H9 (cell line): ENCODE data around the gene KIR2DL4. TPM values are rescaled to one million over a fixed set of nuclear protein-coding genes. Genes with fewer than 3 reads are reported as not detected.
"Not testable (repeated sequence)": the region's sequence is repeated elsewhere in the genome, so short reads cannot be mapped to it uniquely, and the experiment has no call there.

Source experiments
- DNase-seq: peaks from one replicate; pipeline ENCODE4 v3.0.0-alpha.2; 2017
- H2AFZ ChIP-seq: one replicate; pipeline ENCODE4 v1.6.1; 2013; ENCODE audit warnings: mild to moderate bottlenecking, low read length, control low read depth, moderate library complexity
- H2AK5ac ChIP-seq: 2 replicates; pipeline ENCODE4 v1.6.1; 2013; ENCODE audit warnings: low read length, control low read depth, mixed read lengths; ENCODE audit not compliant: insufficient read length
- H2BK120ac ChIP-seq: one replicate; pipeline ENCODE4 v1.6.1; 2013; ENCODE audit warnings: low read depth, mild to moderate bottlenecking, low read length, control low read depth, inconsistent platforms; ENCODE audit not compliant: poor library complexity, severe bottlenecking
- H2BK12ac ChIP-seq: 2 replicates; pipeline ENCODE4 v1.6.1; 2013; ENCODE audit warnings: low read length, control low read depth, mixed read lengths, low read depth; ENCODE audit not compliant: insufficient read length
- H2BK15ac ChIP-seq: 2 replicates; pipeline ENCODE4 v1.6.1; 2013; ENCODE audit warnings: low read depth, low read length, control low read depth
- H2BK20ac ChIP-seq: one replicate; pipeline ENCODE4 v1.6.1; 2013; ENCODE audit warnings: low read depth, mild to moderate bottlenecking, low read length, control low read depth, inconsistent platforms; ENCODE audit not compliant: poor library complexity, severe bottlenecking
- H2BK5ac ChIP-seq: 2 replicates; pipeline ENCODE4 v1.6.1; 2013; ENCODE audit warnings: low read length, control low read depth, mixed read lengths; ENCODE audit not compliant: insufficient read length
- H3K14ac ChIP-seq: 2 replicates; pipeline ENCODE4 v1.6.1; 2013; ENCODE audit warnings: low read length, control low read depth; ENCODE audit not compliant: insufficient read depth
- H3K18ac ChIP-seq: 2 replicates; pipeline ENCODE4 v1.6.1; 2013; ENCODE audit warnings: low read depth, mild to moderate bottlenecking, mixed read lengths, low read length, control low read depth; ENCODE audit not compliant: insufficient read length
- H3K23ac ChIP-seq: 2 replicates; pipeline ENCODE4 v1.6.1; 2013; ENCODE audit warnings: low read length, control low read depth, mixed read lengths, low read depth; ENCODE audit not compliant: insufficient read length
- H3K23me2 ChIP-seq: 2 replicates; pipeline ENCODE4 v1.6.1; 2013; ENCODE audit warnings: low read depth, mild to moderate bottlenecking, mixed read lengths, low read length, control low read depth; ENCODE audit not compliant: insufficient read length, poor library complexity, severe bottlenecking
- H3K27ac ChIP-seq: 2 replicates; pipeline ENCODE4 v1.5.1; 2013; ENCODE audit warnings: low read length, control low read depth, mixed read lengths, low read depth; ENCODE audit not compliant: insufficient read length
- H3K27me3 ChIP-seq: 2 replicates; pipeline ENCODE4 v1.6.1; 2013; ENCODE audit warnings: low read length, control low read depth, inconsistent platforms; ENCODE audit not compliant: insufficient read depth
- H3K4ac ChIP-seq: 2 replicates; pipeline ENCODE4 v1.6.1; 2013; ENCODE audit warnings: low read depth, mild to moderate bottlenecking, control low read depth, inconsistent platforms, low read length, moderate library complexity
- H3K4me1 ChIP-seq: 2 replicates; pipeline ENCODE4 v1.6.1; 2013; ENCODE audit warnings: low read length, control low read depth, inconsistent platforms; ENCODE audit not compliant: insufficient read depth
- H3K4me2 ChIP-seq: 2 replicates; pipeline ENCODE4 v1.6.1; 2013; ENCODE audit warnings: low read length, control low read depth, mixed read lengths; ENCODE audit not compliant: insufficient read length, insufficient read depth
- H3K56ac ChIP-seq: 2 replicates; pipeline ENCODE4 v1.6.1; 2013; ENCODE audit warnings: low read depth, mild to moderate bottlenecking, mixed read lengths, low read length, control low read depth; ENCODE audit not compliant: insufficient read length
- H3K79me1 ChIP-seq: 2 replicates; pipeline ENCODE4 v1.6.1; 2013; ENCODE audit warnings: low read depth, mild to moderate bottlenecking, moderate library complexity, low read length, control low read depth, inconsistent platforms; ENCODE audit not compliant: insufficient read depth, poor library complexity, severe bottlenecking
- H3K79me2 ChIP-seq: 2 replicates; pipeline ENCODE4 v1.6.1; 2013; ENCODE audit warnings: low read length, control low read depth, inconsistent platforms; ENCODE audit not compliant: insufficient read depth
- H3K9ac ChIP-seq: 2 replicates; pipeline ENCODE4 v1.6.1; 2013; ENCODE audit warnings: low read length, control low read depth, mixed read lengths; ENCODE audit not compliant: insufficient read length; ENCODE audit errors: extremely low read depth
- H3K9me3 ChIP-seq: one replicate; pipeline ENCODE4 v1.6.1; 2013; ENCODE audit warnings: low read depth, low read length, inconsistent platforms; ENCODE audit not compliant: control insufficient read depth
- H3T11ph ChIP-seq: one replicate; pipeline ENCODE4 v1.6.1; 2013; ENCODE audit warnings: mild to moderate bottlenecking, low read length, control low read depth, inconsistent platforms
- H4K20me1 ChIP-seq: one replicate; pipeline ENCODE4 v1.6.1; 2013; ENCODE audit not compliant: control insufficient read depth, insufficient read length, insufficient read depth
- H4K5ac ChIP-seq: 2 replicates; pipeline ENCODE4 v1.6.1; 2013; ENCODE audit warnings: low read depth, mild to moderate bottlenecking, mixed read lengths, low read length, control low read depth; ENCODE audit not compliant: insufficient read length
- H4K8ac ChIP-seq: replicated peaks from 2 replicates; pipeline ENCODE4 v1.6.1; 2013; ENCODE audit warnings: low read length, control low read depth, mixed read lengths, low read depth; ENCODE audit not compliant: insufficient read length
- H4K91ac ChIP-seq: 2 replicates; pipeline ENCODE4 v1.6.1; 2013; ENCODE audit warnings: low read depth, mild to moderate bottlenecking, moderate library complexity, mixed read lengths, low read length, control low read depth; ENCODE audit not compliant: insufficient read length
- H3K27ac Mint-ChIP-seq, 3 experiments: 2 replicates in 2 of 3; 3 replicates in 1 of 3; pipeline ENCODE4 v1.8.0; 2020 to 2021; ENCODE audit warnings: mixed read lengths in 3 of 3, mild to moderate bottlenecking in 1 of 3, moderate library complexity in 1 of 3
- H3K27me3 Mint-ChIP-seq: 2 replicates; pipeline ENCODE4 v1.8.0; 2021; ENCODE audit warnings: low read depth, mild to moderate bottlenecking, moderate library complexity, mixed read lengths
- H3K36me3 Mint-ChIP-seq, 3 experiments: 2 replicates in 2 of 3; 3 replicates in 1 of 3; pipeline ENCODE4 v1.8.0; 2020 to 2021; ENCODE audit warnings: low read depth in 3 of 3, mixed read lengths in 3 of 3; ENCODE audit not compliant: insufficient read depth in 1 of 3
- H3K4me1 Mint-ChIP-seq, 2 experiments: 2 replicates each; pipeline ENCODE4 v1.8.0; 2020; ENCODE audit warnings: mixed read lengths in 2 of 2
- H3K4me3 Mint-ChIP-seq, 2 experiments: 2 replicates in 1 of 2; 3 replicates in 1 of 2; pipeline ENCODE4 v1.8.0; 2020 to 2021; ENCODE audit warnings: mild to moderate bottlenecking in 2 of 2, mixed read lengths in 2 of 2, moderate library complexity in 1 of 2
- H3K9me3 Mint-ChIP-seq, 2 experiments: 2 replicates in 1 of 2; 3 replicates in 1 of 2; pipeline ENCODE4 v1.8.0; 2020; ENCODE audit warnings: mild to moderate bottlenecking in 2 of 2, mixed read lengths in 2 of 2, moderate library complexity in 1 of 2
- WGBS: extraction: QIAGEN DNeasy Blood & Tissue Kit; methylation state at CpG from one replicate; pipeline ENCODE4 v1.1.7; 2013; ENCODE audit warnings: missing lambda C conversion rate, low lambda C conversion rate, mixed read lengths; ENCODE audit not compliant: insufficient read length; ENCODE audit errors: extremely low coverage; 5-methylcytosine and 5-hydroxymethylcytosine counted together
- total RNA-seq: library from RNA; stranded (reverse); gene quantifications from 2 replicates; pipeline ENCODE4 v1.2.1, GENCODE V29; 2021

The KIR2DL4 gene
- total RNA-seq, 1 experiment from 2014 or later, result not detected

- not testable (repeated sequence) for H3K14ac ChIP-seq, H2BK20ac ChIP-seq, H3K9ac ChIP-seq, H3K27me3 ChIP-seq, H3K4me3 Mint-ChIP-seq, H3K79me2 ChIP-seq, DNase-seq, H2BK5ac ChIP-seq, H2BK15ac ChIP-seq, H3K4me1 ChIP-seq, H4K8ac ChIP-seq, H3K56ac ChIP-seq, H3K4ac ChIP-seq, H3K23me2 ChIP-seq, H4K91ac ChIP-seq, H3K23ac ChIP-seq, H2BK12ac ChIP-seq, H4K20me1 ChIP-seq, H2AK5ac ChIP-seq, H3K27me3 Mint-ChIP-seq, H3K18ac ChIP-seq, H2AFZ ChIP-seq, H3K4me1 Mint-ChIP-seq, H3K27ac ChIP-seq, H3T11ph ChIP-seq, H3K27ac Mint-ChIP-seq, H3K4me2 ChIP-seq, H4K5ac ChIP-seq, H3K79me1 ChIP-seq, H2BK120ac ChIP-seq
- WGBS, result no CpG with 5 or more reads among the region's 2 CpGs
- peaks cover 69 to 84% of the 10 kb centered on the region in 2 experiments for H3K9me3 Mint-ChIP-seq
- peaks cover 10% of the 10 kb centered on the region for H3K9me3 ChIP-seq
- peaks cover 8 to 19% (median 18%) of the 10 kb centered on the region in 3 experiments; a peak in 5 of 7 replicates for H3K36me3 Mint-ChIP-seq
Observed at GRCh38 chr19:54837522-54837921, 34.1 kb downstream of the KIR2DL4 start.

- H2BK15ac ChIP-seq, H3K79me1 ChIP-seq, H3K14ac ChIP-seq, H3K79me2 ChIP-seq, H3K4me1 ChIP-seq, H3K27me3 ChIP-seq, H4K20me1 ChIP-seq, H3T11ph ChIP-seq, H3K4ac ChIP-seq, H4K5ac ChIP-seq, H4K91ac ChIP-seq, H2BK20ac ChIP-seq, H3K4me1 Mint-ChIP-seq, H2BK12ac ChIP-seq, H2AK5ac ChIP-seq, H2BK120ac ChIP-seq, H3K23me2 ChIP-seq, H3K18ac ChIP-seq, H4K8ac ChIP-seq, DNase-seq, H2AFZ ChIP-seq, H3K4me3 Mint-ChIP-seq, H3K56ac ChIP-seq, H3K9ac ChIP-seq, H3K4me2 ChIP-seq, H3K23ac ChIP-seq, H2BK5ac ChIP-seq, H3K27ac ChIP-seq, H3K27ac Mint-ChIP-seq: not testable (repeated sequence)
- Mint-ChIP-seq H3K9me3 (peaks cover 76 to 80% of the 10 kb centered on the region in 2 experiments), H3K36me3 (peaks cover 5 to 25% (median 10%) of the 10 kb centered on the region in 3 experiments; a peak in 6 of 7 replicates), H3K27me3 (peaks cover 10% of the 10 kb centered on the region)
- peaks cover 17% of the 10 kb centered on the region for H3K9me3 ChIP-seq
- no CpG with 5 or more reads among the region's 8 CpGs for WGBS
Observed at GRCh38 chr19:54843171-54843570, 39.8 kb downstream of the KIR2DL4 start.
